Renal cortical epithelial cell (primary cell): ENCODE results near the gene RHBDD2. TPM values are rescaled to one million over a fixed set of nuclear protein-coding genes. Genes with fewer than 3 reads are reported as not detected.
"Not testable (repeated sequence)": the region's sequence is repeated elsewhere in the genome, so short reads cannot be mapped to it uniquely, and the experiment has no call there.

Experiments used
- DNase-seq: peaks from one replicate; pipeline ENCODE4 v3.0.0-alpha.2; 2011; ENCODE audit warnings: low read depth
- total RNA-seq: library from RNA; depleted of rRNA; stranded (reverse); fragments of >200 nt; gene quantifications from 2 replicates; pipeline ENCODE4 v1.2.3, GENCODE V29; 2014

Gene RHBDD2
- total RNA-seq, result 16.0 and 31.3 TPM in 2 replicates

GRCh38 chr7:75878769-75879611 is at the start of gene RHBDD2:
TSS of gene RHBDD2 (plus strand) at chr7:75879034. CDS start at chr7:75879083, 49 bp downstream.
- DNase-seq, result peak; percentile 76

- peak; percentile 52 for DNase-seq
These were observed 49.2 kb upstream of the RHBDD2 start for GRCh38 chr7:75829656-75830055.

- DNase-seq, result no peak
These were observed 47.9 kb upstream of the RHBDD2 start for GRCh38 chr7:75830978-75831377.

GRCh38 chr7:75833662-75834061 is 45.2 kb upstream of the RHBDD2 start:
- DNase-seq, result not testable (repeated sequence)

- DNase-seq, result no peak
These were observed 43.0 kb upstream of the RHBDD2 start for GRCh38 chr7:75835688-75836285.

- DNase-seq, result no peak
These were observed 42.0 kb upstream of the RHBDD2 start for GRCh38 chr7:75836798-75837197.

- not testable (repeated sequence) for DNase-seq
These were observed 40.4 kb upstream of the RHBDD2 start for GRCh38 chr7:75838281-75838930.

GRCh38 chr7:75840029-75840428 is 38.8 kb upstream of the RHBDD2 start:
- DNase-seq, result no peak

- DNase-seq, result peak; percentile 88
These were observed 35.9 kb upstream of the RHBDD2 start for GRCh38 chr7:75842836-75843446.

- no peak for DNase-seq
These were observed 35.2 kb upstream of the RHBDD2 start for GRCh38 chr7:75843613-75844116.

- no peak for DNase-seq
These were observed 34.7 kb upstream of the RHBDD2 start for GRCh38 chr7:75844158-75844557.

GRCh38 chr7:75845132-75845531 is 33.7 kb upstream of the RHBDD2 start:
- DNase-seq, result peak; percentile 15

GRCh38 chr7:75847707-75848106 is 31.1 kb upstream of the RHBDD2 start:
- no peak for DNase-seq

- DNase-seq, result no peak
These were observed 29.3 kb upstream of the RHBDD2 start for GRCh38 chr7:75849573-75849972.

- DNase-seq, result no peak
These were observed 28.6 kb upstream of the RHBDD2 start for GRCh38 chr7:75850235-75850634.

- DNase-seq, result no peak
These were observed 24.6 kb upstream of the RHBDD2 start for GRCh38 chr7:75854233-75854632.

GRCh38 chr7:75854813-75855345 is 24.0 kb upstream of the RHBDD2 start:
- not testable (repeated sequence) for DNase-seq

- DNase-seq, result no peak
These were observed 22.3 kb upstream of the RHBDD2 start for GRCh38 chr7:75856536-75856935.

- no peak for DNase-seq
These were observed 20.4 kb upstream of the RHBDD2 start for GRCh38 chr7:75858410-75858809.

GRCh38 chr7:75861636-75862035 is 17.2 kb upstream of the RHBDD2 start:
- no peak for DNase-seq

GRCh38 chr7:75864251-75864650 is 14.6 kb upstream of the RHBDD2 start:
- not testable (repeated sequence) for DNase-seq

- no peak for DNase-seq
These were observed 12.7 kb upstream of the RHBDD2 start for GRCh38 chr7:75866114-75866488.
